PC-3 (cell line): ENCODE results near the gene FLG. TPM values are rescaled to one million over a fixed set of nuclear protein-coding genes. Genes with fewer than 3 reads are reported as not detected.
"Not testable (repeated sequence)": the region's sequence is repeated elsewhere in the genome, so short reads cannot be mapped to it uniquely, and the experiment has no call there.

ENCODE experiments used
- ATAC-seq: fragments of 200-7000 bp; cut with Tn5 transposase; 2 replicates; pipeline ENCODE4 v1.9.1; 2020; ENCODE audit warnings: mild to moderate bottlenecking, moderate library complexity
- BruUV-seq: library from RNA; stranded (reverse); fragments of 400-500 nt; replicated peaks from 2 replicates; lab custom pipeline; 2021; lab: Mats Ljungman, UMichigan
- CTCF ChIA-PET: fragments of 300-600 bp; sonication (Branson Sonifier 250); formaldehyde crosslinking; loops from one replicate; lab custom pipeline; 2022; ENCODE audit warnings: antibody characterized with exemption; lab: Charles Lee
- POLR2A ChIA-PET: fragments of 300-600 bp; sonication (Branson Sonifier 250); formaldehyde crosslinking; loops from one replicate; lab custom pipeline; 2022; ENCODE audit warnings: antibody characterized with exemption; ENCODE audit not compliant: unreplicated experiment; lab: Charles Lee
- DNase-seq: peaks from one replicate; pipeline ENCODE4 v3.0.0-alpha.2; 2015
- H2AFZ ChIP-seq: fragments of 300-600 bp; sonication (generic); 2 replicates; pipeline ENCODE4 v1.6.0; 2016; ENCODE audit warnings: antibody characterized with exemption, low read length
- H3F3A ChIP-seq: fragments of 300-600 bp; sonication (generic); one replicate; pipeline ENCODE4 v1.6.0; 2017; ENCODE audit warnings: antibody characterized with exemption, low read length, control low read depth, mild to moderate bottlenecking; ENCODE audit not compliant: unreplicated experiment
- H3K27ac ChIP-seq: fragments of 300-600 bp; sonication (generic); 2 replicates; pipeline ENCODE4 v1.5.1; 2016; ENCODE audit warnings: mild to moderate bottlenecking, low read length
- H3K27me3 ChIP-seq: fragments of 300-600 bp; sonication (generic); 2 replicates; pipeline ENCODE4 v1.6.1; 2016; ENCODE audit warnings: low read length, mixed read lengths
- H3K36me3 ChIP-seq: fragments of 300-600 bp; sonication (generic); 2 replicates; pipeline ENCODE4 v1.6.1; 2016; ENCODE audit warnings: low read depth, mixed run types, low read length, mixed read lengths
- H3K4me1 ChIP-seq: fragments of 300-600 bp; sonication (generic); 2 replicates; pipeline ENCODE4 v1.5.1; 2016; ENCODE audit warnings: low read length; ENCODE audit not compliant: insufficient read depth
- H3K4me2 ChIP-seq: fragments of 300-600 bp; sonication (generic); 2 replicates; pipeline ENCODE4 v1.6.0; 2016; ENCODE audit warnings: low read length
- H3K4me3 ChIP-seq: fragments of 300-600 bp; sonication (generic); 2 replicates; pipeline ENCODE4 v1.5.1; 2016; ENCODE audit warnings: mild to moderate bottlenecking, low read length, mixed read lengths
- H3K79me2 ChIP-seq: fragments of 300-600 bp; sonication (generic); 2 replicates; pipeline ENCODE4 v1.6.1; 2017; ENCODE audit warnings: low read length, mixed read lengths
- H3K9ac ChIP-seq: fragments of 300-600 bp; sonication (generic); 2 replicates; pipeline ENCODE4 v1.6.0; 2016; ENCODE audit warnings: mild to moderate bottlenecking, low read length
- H3K9me2 ChIP-seq: fragments of 300-600 bp; sonication (generic); replicated peaks from 2 replicates; pipeline ENCODE4 v1.6.1; 2016; ENCODE audit warnings: mixed run types, low read length, mixed read lengths
- H3K9me3 ChIP-seq: fragments of 300-600 bp; sonication (generic); 2 replicates; pipeline ENCODE4 v1.6.1; 2016; ENCODE audit warnings: low read length, mixed read lengths
- H4K20me1 ChIP-seq: fragments of 300-600 bp; sonication (generic); 2 replicates; pipeline ENCODE4 v1.6.1; 2016; ENCODE audit warnings: low read length, mixed read lengths
- intact Hi-C: fragments of 100-400 bp; cut with micrococcal nuclease; formaldehyde crosslinking; loops from 2 replicates; pipeline ENCODE4 v1.9.0; 2023
- total RNA-seq: library from RNA; depleted of rRNA; stranded (reverse); fragments of >200 nt; gene quantifications from 2 replicates; pipeline ENCODE4 v1.2.3, GENCODE V29; 2014; rRNA removed

FLG gene
- total RNA-seq, 1 experiment from 2014 or later = not detected

DNA sequence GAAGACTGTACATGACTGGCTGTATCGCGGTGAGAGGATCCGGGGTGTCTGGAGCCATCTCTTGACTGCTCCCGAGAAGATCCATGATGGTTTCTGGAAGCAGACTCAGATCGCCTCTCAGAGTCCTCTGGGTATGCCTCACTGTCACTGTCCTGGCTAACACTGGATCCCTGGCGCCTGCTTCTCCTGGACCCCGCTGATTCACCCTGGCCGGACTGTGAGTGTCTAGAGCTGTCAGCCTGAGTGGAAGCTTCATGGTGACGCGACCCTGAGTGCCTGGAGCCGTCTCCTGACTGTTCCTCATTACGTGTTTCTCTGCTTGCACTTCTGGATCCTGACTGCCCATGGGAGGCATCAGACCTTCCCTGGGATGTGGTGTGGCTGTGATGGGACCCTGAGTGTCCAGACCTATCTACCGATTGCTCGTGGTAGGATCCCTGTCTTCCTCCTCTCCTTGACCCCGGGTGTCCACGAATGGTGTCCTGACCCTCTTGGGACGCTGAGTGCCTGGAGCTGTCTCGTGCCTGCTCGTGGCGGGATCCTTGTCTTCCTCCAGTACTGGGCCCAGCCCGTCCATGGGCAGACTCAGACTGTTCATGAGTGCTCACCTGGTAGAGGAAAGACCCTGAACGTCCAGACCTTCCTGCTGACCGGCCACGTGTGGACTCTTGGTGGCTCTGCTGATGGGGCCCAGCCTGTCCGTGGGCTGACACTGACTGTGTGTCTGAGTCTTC, 21.7 kb downstream of the FLG start:
- H3K27ac ChIP-seq, H3K4me2 ChIP-seq, H3K36me3 ChIP-seq, POLR2A ChIA-PET, CTCF ChIA-PET, H3K9me2 ChIP-seq, intact Hi-C loops, H3K9ac ChIP-seq, ATAC-seq, H3K79me2 ChIP-seq, DNase-seq, H3K9me3 ChIP-seq, H3F3A ChIP-seq, H3K4me1 ChIP-seq, H3K27me3 ChIP-seq, H2AFZ ChIP-seq, H3K4me3 ChIP-seq, H4K20me1 ChIP-seq, BruUV-seq: not testable (repeated sequence)

DNA sequence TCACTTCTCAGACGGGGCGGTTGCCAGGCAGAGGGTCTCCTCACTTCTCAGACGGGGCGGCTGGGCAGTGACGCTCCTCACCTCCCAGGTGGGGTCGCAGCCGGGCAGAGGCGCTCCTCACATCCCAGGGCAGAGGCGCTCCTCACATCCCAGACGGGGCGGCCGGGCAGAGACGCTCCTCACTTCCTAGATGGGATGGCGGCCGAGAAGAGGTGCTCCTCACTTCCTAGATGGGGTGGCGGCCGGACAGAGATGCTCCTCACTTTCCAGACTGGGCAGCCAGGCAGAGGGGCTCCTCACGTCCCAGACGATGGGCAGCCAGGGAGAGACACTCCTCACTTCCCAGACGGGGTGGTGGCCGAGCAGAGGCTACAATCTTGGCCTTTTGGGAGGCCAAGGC, 68.6 kb downstream of the FLG start:
- POLR2A ChIA-PET, H3K27ac ChIP-seq, H4K20me1 ChIP-seq, H3K9me2 ChIP-seq, CTCF ChIA-PET, H3K4me3 ChIP-seq, H3F3A ChIP-seq, H2AFZ ChIP-seq, H3K9ac ChIP-seq, intact Hi-C loops, H3K79me2 ChIP-seq, H3K4me1 ChIP-seq, H3K27me3 ChIP-seq, ATAC-seq, H3K4me2 ChIP-seq, H3K36me3 ChIP-seq, DNase-seq, BruUV-seq, H3K9me3 ChIP-seq: not testable (repeated sequence)

Other genes with a start within 250 kb of the FLG start
- gene TCHHL1, start 236.2 kb downstream of the FLG start, total RNA-seq = not detected in 2 replicates
- gene TCHH, start 209.8 kb downstream of the FLG start, total RNA-seq = not detected in 2 replicates
- not detected in 2 replicates for gene RPTN, start 166.0 kb downstream of the FLG start, total RNA-seq
- gene HRNR, start 101.0 kb downstream of the FLG start, total RNA-seq = not detected in 2 replicates
- not detected in 2 replicates for gene FLG2, start 34.8 kb upstream of the FLG start, total RNA-seq
- not detected in 2 replicates for gene CRNN, start 89.0 kb upstream of the FLG start, total RNA-seq
- gene LCE5A, start 185.6 kb upstream of the FLG start, total RNA-seq = not detected in 2 replicates
- not detected in 2 replicates for gene CRCT1, start 189.2 kb upstream of the FLG start, total RNA-seq
- not detected in 2 replicates for gene LCE3E, start 241.5 kb upstream of the FLG start, total RNA-seq